Epidermal melanocyte (primary cell): ENCODE data around the gene SPC24.
"Not testable (repeated sequence)": the region's sequence is repeated elsewhere in the genome, so short reads cannot be mapped to it uniquely, and the experiment has no call there.

Experiments
- DNase-seq: peaks from one replicate; pipeline ENCODE4 v3.0.0; 2011; ENCODE audit warnings: low spot score; ENCODE audit not compliant: insufficient read length

Gene SPC24

DNA sequence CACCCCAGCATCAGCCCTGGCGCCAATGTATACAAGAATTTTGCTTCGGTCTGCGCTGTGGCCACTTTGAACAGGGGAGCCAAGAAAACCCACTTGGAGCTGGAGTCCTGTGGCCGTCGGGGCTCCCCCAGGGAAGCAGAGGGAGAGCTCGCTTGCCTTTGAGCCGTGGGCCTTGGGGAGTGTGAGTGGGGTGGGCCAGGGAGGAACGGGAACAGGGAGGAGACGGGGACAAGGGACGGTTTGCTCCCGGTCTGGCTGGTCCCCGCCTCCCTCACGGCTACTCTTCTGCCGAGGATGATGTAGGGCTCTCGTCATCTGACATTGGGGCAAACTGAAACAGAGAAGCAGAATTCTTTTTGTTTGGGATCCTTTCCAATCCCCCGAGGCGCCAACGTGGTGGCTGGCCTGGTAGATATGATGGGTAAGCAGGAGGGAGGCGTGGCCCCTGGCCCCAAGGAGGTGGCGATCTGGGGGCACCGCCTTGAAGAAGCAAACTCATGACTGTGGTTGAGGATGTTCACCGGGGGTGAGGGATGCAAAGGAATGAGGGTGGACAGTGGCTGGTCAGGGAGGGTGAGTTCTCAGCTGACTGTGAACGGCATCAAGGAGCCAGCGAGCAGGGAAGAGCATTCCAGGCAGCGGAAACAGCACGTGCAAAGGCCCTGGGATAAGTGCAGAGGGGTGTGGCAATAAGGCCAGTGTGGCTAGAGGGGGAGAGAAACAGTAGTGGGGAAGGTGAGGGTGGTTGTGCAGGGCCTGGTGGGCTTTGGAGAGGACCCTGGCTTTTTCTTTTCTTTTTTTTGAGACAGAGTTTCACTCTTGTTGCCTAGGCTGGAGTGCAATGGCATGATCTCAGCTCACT is 10.9 kb upstream of the SPC24 start:
- DNase-seq: peak; percentile 72

- DNase-seq: no peak
Observed at GRCh38 chr19:11165486-11166030, 10.0 kb upstream of the SPC24 start.

GRCh38 chr19:11164879-11165406 is 9.4 kb upstream of the SPC24 start:
- DNase-seq: peak; percentile 39

DNA sequence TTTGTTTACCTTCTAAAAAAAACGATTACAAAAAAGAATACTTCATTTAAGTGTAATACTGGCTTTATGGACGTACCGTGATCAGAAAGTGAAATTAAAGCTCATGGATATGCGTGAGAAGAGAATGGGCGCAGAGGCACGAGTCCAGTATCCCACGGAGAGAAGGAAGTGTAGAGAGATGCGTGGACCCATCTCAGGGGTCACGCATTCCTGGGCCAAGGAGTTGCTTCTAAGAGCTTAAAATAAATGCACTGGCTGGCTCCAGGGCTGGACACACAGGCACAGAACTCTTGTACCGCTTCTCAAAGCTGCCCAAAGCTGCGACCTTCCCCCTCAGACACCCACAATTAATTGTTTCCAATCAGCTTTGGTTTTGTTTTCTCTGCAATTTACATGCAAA is 8.7 kb upstream of the SPC24 start:
- DNase-seq: no peak

GRCh38 chr19:11160440-11160768 is 4.8 kb upstream of the SPC24 start:
- not testable (repeated sequence) for DNase-seq

DNA sequence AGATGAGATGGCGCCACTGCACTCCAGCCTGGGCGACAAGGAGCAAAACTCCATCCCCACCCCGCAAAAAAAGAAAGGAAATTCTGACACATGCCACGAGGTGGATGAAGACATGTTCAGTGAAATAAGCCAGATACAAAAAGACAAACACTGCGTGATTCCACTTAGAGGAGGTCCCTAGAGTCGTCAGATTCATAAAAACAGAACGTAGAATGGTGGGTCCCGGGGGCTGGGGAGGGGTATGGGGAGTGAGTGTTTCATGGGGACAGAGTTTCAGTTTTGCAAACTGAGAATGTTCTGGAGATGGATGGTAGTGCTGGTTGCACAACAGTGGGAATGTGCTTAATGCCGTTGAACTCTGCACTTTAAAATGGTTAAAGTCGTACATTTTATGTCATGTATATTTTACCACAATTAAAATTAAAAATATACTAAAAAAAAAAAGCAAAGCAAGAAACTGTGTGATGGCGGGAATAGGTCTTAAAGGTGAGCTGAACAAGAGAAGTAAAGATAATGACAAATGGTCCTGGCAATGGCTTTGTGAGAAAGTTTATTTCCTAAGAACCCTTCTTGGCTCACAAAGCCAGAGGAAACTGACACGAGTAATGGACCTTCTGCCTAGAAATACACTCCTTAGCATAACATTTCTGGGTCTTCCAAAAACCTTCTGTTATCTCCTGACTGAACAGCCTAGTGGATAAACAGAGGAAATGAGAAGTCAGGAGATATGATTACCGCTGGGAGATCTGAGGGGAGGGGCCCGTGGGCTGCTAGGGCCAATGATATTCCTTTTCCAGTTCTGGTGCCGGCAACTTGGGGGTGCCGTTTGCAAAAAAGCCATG is 4.2 kb upstream of the SPC24 start:
- DNase-seq: no peak

GRCh38 chr19:11154683-11155047 is 917 bp downstream of the SPC24 start:
- DNase-seq: no peak

DNA sequence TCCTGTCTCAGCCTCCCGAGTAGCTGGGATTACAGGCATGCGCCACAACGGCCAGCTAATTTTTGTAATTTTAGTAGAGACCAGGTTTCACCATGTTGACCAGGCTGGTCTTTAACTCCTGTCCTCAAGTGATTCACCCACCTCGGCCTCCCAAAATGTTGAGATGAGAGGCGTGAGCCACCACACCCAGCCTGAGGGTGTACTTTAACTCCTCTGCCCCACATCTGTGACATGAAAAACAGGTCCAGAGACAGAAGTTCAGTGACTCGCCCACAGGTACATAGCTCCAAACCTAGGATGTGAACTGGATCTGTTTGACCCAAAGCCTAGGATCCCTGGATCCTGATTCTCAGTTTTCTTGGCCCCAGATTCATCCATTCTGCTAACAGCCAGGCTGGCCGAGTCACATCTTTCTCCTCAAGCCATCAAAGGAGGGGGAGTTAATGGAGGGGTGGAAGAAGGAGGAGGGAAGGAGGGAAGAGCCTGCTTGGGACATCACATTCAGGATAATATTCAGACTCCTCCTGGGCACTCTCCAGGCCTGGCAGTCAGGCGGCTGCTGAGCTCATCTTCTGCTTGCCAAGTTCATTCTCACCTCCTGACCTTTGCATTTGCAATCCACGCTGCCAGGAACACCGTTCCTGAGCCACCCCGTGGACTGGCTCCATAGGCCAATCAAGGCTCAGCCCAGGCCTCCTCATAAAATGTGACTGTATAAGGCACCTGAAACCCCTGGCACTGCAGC is 3.1 kb downstream of the SPC24 start:
- no peak for DNase-seq

DNA sequence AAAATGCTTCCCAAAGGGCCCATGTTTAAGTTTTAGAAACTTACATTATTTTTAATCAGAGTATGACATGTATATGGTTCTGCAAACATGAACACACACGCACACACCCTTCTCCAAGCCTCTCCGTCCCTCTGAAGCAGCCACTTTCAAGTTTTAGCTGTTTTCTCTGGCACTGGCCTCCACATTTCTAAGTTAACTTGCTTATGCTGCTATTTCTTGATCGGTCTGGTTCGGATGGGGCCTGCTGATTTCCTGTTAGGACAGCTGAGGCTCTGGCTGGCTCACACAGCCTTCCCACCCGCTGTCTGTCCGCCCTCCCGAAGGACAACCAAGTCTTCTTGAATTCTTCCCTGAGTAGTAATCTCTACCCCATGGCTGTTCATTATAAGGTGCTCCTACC is 4.4 kb downstream of the SPC24 start:
- DNase-seq: no peak

DNA sequence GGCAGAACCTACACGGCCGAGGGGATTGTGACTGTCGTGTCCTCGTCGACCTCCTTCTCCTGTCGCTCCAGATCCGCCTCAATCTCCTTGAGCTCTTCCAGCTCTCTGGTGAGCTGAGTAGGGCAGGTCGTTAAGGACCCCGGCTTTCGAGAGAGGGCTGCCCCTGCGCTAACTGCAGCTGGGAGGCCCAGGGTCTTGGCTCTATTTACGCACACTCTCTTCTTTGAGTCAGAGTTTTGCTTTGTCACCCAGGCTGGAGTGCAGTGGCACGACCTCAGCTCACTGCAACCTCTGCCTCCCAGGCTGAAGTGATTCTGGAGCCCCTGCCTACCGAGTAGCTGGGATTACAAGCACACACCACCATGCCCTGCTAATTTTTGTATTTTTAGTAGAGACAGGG is 7.6 kb downstream of the SPC24 start:
- no peak for DNase-seq

- no peak for DNase-seq
Observed at GRCh38 chr19:11145536-11145924, 10.1 kb downstream of the SPC24 start.

DNA sequence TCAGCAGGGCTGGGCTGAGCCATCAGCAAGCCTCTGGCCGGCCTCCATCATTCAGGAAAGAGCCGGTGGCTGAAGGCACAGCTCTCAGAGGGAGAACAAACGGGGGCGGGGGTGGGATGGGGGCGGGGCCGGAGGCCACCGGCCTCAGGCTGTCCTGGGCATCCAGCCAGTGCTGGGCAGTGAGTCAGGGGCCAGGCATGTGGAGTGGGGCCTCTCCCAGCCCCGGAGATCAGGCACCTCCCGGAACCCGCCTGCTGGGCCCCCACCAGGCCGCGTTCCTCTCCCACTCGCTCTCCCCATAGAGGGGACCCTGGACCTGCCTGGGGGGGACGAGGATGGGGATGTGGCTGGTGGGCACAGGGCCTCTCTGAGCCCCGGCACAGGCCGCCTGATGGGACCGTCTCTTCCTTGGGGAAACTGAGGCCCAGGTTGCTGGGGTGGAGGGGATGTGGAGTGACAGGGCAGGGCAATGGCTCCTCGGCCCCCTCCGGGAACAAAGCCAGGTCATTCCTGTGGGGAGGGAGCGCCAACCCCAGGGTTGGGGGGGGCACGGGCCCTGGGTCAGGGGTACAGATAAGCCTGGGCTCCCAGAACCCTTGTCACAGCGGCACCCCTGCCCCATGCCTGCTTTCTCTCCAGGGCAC is 12.9 kb downstream of the SPC24 start:
- DNase-seq: peak; percentile 71

- no peak for DNase-seq
Observed at GRCh38 chr19:11141937-11142527, 13.6 kb downstream of the SPC24 start.

DNA sequence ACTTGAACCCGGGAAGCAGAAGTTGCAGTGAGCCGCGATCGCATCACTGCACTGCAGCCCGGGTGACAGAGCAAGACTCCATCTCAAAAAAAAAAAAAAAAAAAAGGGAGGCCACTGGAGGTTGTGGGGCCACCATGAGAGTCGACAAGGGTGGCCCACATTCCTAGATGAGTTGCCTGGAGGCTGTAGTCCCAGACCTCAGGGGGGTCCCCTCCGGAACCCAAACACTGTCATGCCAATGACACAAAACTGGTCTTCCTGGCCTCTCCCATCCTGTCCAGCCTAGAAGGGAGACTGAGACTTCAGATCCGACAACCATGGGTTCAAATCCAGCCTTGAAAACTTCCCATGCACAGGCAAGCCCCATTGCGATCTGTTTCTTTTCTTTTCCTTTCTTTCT is 14.7 kb downstream of the SPC24 start:
- DNase-seq: no peak

GRCh38 chr19:11140023-11140538 is 15.5 kb downstream of the SPC24 start:
- DNase-seq: not testable (repeated sequence)

DNA sequence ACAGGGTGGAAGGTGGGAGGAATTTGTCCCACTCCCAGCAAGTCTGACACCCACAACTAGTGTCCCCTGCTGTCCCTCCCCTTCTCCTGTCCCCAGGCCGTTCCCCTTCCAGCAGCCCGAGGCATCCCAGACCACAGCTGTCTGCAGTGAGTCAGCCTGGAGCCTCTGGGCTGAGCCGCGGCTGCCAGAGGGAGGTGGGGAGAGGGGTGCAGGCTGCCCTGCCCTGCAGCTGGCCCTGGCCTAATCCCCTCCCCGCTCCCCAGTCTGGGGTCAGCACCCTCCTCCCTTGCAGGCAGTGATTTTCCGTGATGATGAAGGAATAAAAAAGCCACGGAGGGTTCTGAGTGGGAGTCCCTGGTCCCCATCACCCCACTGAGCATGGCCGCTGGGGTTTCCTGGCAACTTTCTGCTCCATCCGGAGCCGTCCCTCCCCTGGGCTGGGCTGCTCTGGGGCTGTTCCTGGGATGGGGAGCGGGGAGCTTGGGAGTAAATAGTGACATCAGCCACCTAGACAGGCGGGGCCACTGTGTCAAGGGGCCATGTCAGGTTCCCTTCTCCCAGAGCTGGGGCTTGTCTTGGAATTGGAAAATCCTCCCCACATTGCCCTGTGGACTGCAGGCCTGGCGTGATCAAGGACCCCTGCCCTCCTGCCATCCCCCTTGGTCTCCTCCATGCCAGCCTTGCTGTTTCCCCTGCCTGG is 16.8 kb downstream of the SPC24 start:
- DNase-seq: peak; percentile 31

DNA sequence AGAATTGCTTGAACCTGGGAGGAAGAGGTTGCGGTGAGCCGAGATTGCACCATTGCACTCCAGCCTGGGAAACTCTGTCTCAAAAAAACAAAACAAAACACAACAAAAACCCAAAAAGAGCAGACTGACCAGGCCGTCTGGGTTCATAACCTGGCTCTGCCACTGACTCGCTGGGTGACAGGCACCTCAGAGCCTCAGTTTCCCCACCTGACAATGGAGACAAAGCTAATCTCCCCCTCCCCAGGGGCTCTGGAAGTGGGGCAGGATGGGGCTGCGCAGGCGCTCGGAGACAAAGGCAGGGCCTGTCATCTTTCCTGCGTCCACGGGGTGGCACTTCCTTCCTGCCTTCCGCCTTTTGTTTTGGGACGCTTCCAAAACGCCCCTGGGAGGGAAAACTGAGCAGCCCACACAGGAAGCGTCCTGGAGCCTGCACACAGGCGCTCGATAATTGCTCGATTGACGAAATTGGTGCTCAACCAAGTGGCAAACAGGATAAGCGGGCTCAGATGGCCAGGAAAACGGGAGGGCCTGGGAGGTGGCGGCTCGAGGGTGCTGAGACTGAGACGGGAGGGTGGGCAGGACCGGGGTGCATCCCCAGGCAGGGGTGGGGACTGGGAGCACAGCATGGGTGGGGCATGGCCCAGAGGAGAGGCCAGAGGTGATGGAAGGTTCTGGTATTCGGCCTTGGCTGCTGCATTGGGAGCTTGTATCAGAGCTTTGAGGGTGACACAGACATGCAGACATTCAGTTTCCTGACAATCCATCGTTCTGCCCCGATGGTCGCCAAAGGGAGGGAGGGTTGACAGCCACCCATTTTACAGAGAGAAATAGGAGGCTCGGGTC is 17.8 kb downstream of the SPC24 start:
- peak; percentile 86 for DNase-seq

DNA sequence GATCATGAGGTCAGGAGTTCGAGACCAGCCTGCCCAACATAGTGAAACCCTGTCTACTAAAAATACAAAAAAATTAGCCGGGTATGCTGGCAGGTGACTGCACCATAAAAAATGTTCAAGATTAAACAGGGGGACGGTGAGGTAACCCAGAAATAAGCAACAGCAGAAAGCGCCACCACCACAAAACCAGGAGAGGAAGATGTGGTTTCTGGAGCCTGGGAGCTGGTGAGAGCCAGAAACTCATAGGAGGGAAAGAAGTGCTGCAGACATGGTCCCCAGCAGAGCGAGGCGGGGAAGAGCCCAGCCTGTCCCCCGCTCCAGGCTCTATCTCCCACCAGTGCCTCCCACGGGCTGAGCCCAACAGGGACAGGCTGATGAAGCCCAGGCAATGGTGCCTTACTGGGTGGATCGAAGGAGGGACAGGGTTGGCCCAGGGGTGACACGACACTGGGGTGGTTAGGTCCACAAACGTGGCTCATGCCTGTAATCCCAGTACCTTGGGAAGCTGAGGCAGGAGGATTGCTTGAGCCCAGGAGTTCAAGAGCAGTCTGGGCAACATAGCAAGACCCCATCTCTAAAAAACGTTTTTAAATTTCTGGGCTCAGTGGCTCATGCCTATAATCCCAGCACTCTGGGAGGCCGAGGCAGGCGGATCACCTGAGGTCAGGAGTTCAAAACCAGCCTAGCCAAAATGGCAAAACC is 19.0 kb downstream of the SPC24 start:
- no peak for DNase-seq
